KG1 (cell line): ENCODE data around the gene MED13L.
"Not testable (repeated sequence)": the region's sequence is repeated elsewhere in the genome, so short reads cannot be mapped to it uniquely, and the experiment has no call there.

ENCODE experiments used
- DNase-seq: peaks from one replicate; lab custom pipeline; 2025; lab: John Stamatoyannopoulos, UW

Gene MED13L

DNA sequence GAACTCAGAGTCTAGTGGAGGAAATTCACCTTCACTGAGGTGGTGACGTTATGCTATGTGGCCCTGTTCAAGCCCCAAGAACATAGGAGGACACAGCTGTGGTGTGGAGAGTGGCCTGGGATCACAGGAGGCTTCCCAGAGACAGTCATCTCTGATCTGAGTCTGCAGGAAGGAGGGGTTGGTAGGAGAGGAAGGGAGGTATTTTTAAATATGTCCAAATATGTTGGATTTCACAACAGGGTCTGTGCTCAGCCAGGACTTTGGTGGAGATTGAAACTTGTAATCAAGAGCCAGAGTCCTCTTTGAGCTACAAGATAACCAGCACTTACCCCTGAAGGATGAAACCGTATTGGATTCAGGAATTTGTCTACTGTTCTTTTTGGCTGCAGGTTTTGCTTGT is 26.4 kb upstream of the MED13L start:
- no peak for DNase-seq

DNA sequence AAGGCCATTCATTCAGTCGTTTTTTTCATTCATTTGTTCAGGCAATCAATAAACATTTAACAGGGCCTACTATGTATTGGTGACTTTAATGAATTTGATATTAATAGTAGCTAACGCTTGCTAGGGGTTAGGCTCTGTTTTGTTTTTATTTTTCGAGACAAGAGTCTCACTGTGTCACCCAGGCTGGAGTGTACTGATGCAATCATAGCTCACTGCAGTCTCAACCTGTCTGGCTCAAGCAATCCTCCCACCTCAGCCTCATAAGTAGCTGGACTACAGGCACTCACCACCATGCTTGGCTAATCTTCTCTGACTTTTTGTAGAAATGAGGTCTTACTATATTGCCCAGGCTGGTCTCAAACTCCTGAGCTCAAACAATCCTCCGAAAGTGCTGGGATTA is 25.6 kb upstream of the MED13L start:
- DNase-seq, result no peak

GRCh38 chr12:116302166-116303058 is 24.9 kb upstream of the MED13L start:
- DNase-seq, result no peak

DNA sequence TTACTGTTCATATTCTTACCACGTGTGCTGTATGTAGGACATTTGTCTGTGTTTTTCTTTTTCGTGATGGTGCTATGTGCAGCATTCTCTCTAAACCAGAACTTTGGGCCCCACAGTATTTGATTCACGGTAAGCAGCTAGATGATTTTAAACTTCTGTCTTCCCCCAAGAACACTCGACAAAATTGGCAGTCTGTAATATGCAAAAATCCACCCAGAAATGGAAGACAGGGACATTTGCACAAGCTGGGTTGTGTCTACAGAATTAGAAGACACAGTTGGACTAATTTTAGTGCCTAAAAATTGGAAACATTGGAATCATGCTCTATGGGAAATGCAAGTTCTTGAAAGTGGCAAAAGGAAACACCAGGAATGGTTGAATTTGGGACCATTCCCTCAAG is 24.1 kb upstream of the MED13L start:
- no peak for DNase-seq

DNA sequence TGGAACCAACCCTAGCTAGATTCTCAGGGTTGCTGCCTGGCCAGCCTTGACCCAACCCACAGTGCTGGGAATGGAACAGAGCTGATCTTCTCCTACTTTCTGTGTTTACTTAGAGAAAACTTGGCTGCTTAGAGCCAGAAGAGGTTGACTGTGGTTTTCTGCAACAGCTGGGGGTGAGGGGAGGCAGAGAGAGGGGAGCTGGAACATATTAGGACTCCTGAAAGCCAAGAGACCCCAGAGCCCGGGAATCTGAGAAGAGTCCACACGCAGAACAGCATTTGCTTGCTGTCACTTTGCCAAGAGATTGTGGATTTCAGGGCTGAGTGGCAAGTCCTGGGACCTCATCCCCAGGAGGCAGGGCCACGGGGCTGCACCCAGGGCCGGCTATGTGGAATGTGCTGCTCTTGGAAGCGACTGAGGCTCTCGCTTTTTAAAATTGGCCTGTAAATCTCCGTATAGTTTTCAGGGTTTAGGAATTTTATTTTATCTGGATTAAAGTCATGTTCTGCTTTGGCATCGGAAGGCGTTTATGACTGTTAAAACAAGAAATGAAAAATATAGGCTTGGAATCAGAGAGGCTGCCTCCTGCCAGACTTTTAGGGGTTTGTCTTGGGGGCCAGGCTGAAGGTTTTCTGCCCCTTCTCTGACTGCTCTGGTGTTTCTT is 22.3 kb upstream of the MED13L start:
- DNase-seq, result no peak

DNA sequence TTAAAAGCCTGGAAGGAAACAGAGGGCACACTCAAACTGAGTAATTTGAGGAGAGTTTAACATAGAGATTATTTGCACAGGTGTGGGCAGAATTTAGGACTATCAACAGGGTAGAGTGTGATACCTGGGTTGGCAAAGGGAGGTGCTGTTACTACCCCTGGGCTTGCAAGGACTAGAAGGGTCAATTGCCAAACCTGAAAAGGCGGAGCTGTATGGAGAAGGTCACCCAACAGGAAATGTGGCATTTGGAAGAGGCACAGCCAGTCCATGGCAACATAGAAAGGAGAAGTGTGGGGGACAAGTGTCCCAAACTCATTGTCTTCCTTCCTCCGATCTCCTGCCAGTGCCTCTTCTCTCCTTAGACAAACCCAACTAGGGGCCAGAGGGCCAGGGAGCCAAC is 21.6 kb upstream of the MED13L start:
- DNase-seq, result no peak

DNA sequence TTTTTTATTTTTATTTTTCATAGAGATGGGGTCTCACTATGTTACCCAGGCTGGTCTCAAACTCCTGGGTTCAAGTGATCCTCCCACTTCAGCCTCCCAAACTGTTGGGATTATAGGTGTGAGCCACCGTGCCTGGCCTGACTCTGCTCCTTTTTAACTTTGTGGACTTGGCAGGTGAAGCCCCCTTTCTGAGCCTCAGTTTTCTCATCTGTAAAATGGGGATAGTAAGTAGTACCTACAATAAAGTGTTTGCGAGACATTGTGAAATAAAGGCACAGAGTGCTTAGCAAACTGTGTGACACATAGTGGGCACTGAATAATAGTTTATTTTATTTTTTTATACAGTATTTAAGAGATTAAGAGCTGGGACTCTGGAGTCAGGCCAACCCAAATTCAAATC is 21.1 kb upstream of the MED13L start:
- no peak for DNase-seq

DNA sequence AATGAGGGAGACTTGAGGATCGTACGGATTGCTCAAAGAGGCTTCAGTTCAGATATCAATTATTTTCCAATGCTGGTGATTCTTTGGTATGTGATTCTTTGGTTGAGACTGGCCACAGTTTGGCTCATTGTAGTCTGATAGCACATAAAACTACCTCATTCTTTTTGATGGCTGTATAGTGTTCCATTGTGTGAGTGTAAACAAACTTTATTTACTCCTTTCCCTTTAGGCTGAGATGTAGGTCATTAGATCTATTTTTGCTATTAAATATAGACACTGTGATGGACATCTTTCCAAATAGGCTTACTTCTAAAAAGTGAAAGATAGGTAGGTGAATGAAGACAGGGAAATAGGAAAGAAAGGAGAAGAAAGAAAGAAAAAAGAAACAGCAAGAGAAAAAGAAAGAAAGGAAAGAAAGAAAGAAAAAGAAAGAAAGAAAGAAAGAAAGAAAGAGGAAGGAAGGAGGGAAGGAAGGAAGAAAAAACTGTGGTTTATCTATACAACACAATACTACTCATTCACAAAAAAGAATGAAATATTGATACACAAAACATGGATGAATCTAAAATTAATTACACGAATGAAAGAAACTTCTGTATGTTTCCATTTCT is 19.8 kb upstream of the MED13L start:
- no peak for DNase-seq

GRCh38 chr12:116295327-116296263 is 18.1 kb upstream of the MED13L start:
- DNase-seq, result no peak

DNA sequence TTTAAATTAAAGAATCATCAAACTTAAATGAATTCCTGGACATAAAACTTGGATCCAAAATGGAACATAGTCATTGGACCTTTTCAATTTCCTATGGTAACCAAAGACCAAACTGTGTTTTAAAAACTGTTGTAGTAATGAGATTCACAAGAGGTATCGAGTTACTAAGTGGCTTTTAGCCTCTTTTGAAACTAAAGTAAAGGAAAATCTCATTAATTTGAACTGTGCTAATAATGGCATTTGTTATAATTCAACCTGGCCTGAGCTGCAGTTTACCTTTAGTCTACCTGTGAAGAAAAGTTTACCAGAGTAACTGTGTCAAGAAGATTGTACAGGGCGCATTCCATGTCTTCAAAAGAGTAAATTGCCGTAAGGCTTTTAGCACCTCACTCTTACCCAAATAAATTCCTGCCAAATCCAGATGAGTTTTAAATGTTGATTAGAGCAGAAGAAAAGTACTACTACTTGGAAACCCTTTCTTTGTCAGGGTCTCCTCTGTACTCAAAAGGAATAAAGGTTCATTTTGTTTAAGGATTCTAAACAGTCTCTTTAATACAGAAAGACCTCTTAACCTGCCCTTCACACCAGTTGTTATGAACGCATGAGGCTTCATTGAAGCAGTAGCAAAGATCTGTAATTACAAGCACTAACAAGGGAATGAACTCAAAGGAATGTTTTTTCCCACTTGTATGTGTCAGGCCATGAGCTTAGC is 17.1 kb upstream of the MED13L start:
- DNase-seq, result no peak

DNA sequence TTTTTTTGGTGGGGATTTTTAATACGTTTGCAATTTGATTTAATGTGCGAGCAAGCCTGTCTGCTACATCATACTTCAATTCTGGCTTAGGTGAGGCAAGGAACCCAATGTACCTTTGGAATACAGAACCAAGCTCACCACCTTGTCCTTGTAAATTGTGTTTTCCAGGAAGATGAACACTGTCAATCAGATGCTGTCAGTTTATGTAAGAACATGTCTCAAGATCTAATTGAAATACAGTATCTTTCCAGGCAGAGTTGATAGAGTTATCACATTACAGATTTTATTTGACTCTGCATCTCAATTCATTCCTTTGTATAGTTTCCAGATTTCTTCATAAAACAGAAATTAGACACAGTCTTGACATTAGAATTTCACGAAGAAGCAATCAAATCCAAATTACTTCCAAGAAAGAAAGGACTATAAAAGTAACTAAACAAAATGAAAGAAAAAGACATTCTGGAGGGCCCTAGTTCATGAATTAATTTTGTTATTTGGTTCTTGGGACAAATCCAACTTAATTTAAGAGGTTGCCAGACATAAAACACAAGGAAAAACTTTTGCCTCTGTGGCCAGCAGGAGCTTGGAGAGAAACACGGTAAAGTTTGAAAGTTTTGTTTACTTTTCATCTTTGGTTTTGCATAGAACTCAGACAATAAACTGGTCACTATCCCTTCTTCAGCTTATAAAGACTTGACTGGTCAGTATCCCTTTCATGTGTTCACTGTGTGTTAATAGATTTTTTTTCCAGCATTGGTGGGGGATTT is 16.4 kb upstream of the MED13L start:
- no peak for DNase-seq

DNA sequence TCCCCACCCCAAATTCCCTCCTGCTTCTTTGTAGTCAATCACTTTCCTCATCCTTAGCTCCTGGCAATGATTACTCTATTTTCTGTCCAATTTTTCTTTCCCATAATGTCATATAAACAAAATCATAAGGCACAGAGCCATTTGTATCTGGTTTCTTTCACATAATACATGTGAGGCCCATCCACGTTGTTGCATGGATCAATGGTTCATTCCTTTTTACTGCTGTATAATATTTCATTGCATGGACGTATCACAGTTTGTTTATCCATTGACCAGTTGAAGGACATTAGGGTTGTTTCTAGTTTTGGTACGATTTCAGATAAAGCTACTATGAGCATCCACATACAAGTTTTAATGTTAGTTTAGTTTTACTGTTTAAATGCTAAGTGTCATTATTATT is 13.7 kb upstream of the MED13L start:
- no peak for DNase-seq

GRCh38 chr12:116288735-116289134 is 11.2 kb upstream of the MED13L start:
- no peak for DNase-seq

GRCh38 chr12:116287842-116288301 is 10.4 kb upstream of the MED13L start:
- no peak for DNase-seq

GRCh38 chr12:116284396-116284795 is 6.9 kb upstream of the MED13L start:
- DNase-seq, result no peak

DNA sequence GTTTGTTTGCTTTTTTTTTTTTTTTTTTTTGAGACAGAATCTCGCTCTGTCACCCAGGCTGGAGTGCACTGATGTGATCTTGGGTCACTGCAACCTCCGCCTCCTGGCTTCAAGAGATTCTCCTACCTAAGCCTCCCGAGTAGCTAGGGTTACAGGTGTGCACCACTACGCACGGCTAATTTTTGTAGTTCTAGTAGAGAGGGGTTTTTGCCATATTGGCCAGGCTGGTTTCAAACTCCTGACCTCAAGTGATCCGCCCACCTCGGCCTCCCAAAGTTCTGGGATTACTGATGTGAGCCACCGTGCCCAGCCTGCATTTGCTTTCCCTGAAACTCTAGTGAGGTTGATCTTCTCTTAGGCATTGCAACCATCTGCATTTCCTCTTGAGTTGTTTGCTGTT is 6.4 kb upstream of the MED13L start:
- not testable (repeated sequence) for DNase-seq

- no peak for DNase-seq
Measured at GRCh38 chr12:116282371-116283286, 5.1 kb upstream of the MED13L start.

GRCh38 chr12:116280595-116281290 is 3.2 kb upstream of the MED13L start:
- DNase-seq, result no peak

GRCh38 chr12:116278667-116279066 is 1.2 kb upstream of the MED13L start:
- DNase-seq, result no peak
